Lung microvascular endothelial cell (primary cell): ENCODE results near the gene OSBPL7. TPM values are rescaled to one million over a fixed set of nuclear protein-coding genes. Genes with fewer than 3 reads are reported as not detected.

ENCODE experiments used
- DNase-seq, 2 donors: peaks; one replicate each; pipeline versions ENCODE4 v3.0.0 to v3.0.0-alpha.2; 2010; ENCODE audit warnings: low read depth in 2 of 2
- total RNA-seq: library from RNA; depleted of rRNA; stranded (reverse); fragments of >200 nt; gene quantifications from 2 replicates; pipeline ENCODE4 v1.2.1, GENCODE V29; 2014

The OSBPL7 gene
- total RNA-seq, 1 donor from 2014 or later = 7.5 TPM

- no peak for DNase-seq
Measured at GRCh38 chr17:47829870-47830269, 8.3 kb upstream of the OSBPL7 start.

- DNase-seq = no peak
Measured at GRCh38 chr17:47823519-47823918, 1.9 kb upstream of the OSBPL7 start.

GRCh38 chr17:47822785-47823184, 1.2 kb upstream of the OSBPL7 start:
- no peak for DNase-seq

- DNase-seq = no peak
Measured at GRCh38 chr17:47821031-47821423, 567 bp downstream of the OSBPL7 start.

- DNase-seq = peak in 1 of 2 donors; percentile 21
Measured at GRCh38 chr17:47820033-47820789, 1.4 kb downstream of the OSBPL7 start.

- no peak for DNase-seq
Measured at GRCh38 chr17:47819475-47819874, 2.1 kb downstream of the OSBPL7 start.

GRCh38 chr17:47818002-47818695, 3.4 kb downstream of the OSBPL7 start:
- DNase-seq = no peak

- no peak for DNase-seq
Measured at GRCh38 chr17:47816947-47817346, 4.6 kb downstream of the OSBPL7 start.

- no peak for DNase-seq
Measured at GRCh38 chr17:47816111-47816735, 5.4 kb downstream of the OSBPL7 start.

GRCh38 chr17:47815106-47815918, 6.3 kb downstream of the OSBPL7 start:
- no peak for DNase-seq

- no peak for DNase-seq
Measured at GRCh38 chr17:47813512-47814031, 8.0 kb downstream of the OSBPL7 start.

GRCh38 chr17:47813077-47813476, 8.5 kb downstream of the OSBPL7 start:
- DNase-seq = no peak

- no peak for DNase-seq
Measured at GRCh38 chr17:47812146-47812920, 9.3 kb downstream of the OSBPL7 start.

- DNase-seq = no peak
Measured at GRCh38 chr17:47811709-47812108, 9.9 kb downstream of the OSBPL7 start.

GRCh38 chr17:47810901-47811635, 10.5 kb downstream of the OSBPL7 start:
- no peak for DNase-seq

- peak in 1 of 2 donors; percentile 86 for DNase-seq
Measured at GRCh38 chr17:47810200-47810821, 11.3 kb downstream of the OSBPL7 start.

GRCh38 chr17:47808830-47809480, 12.6 kb downstream of the OSBPL7 start:
- no peak for DNase-seq

GRCh38 chr17:47808036-47808829, 13.4 kb downstream of the OSBPL7 start:
- DNase-seq = no peak
